ENCODE measurements around the gene TSPEAR. TPM values are rescaled to one million over a fixed set of nuclear protein-coding genes. Genes with fewer than 3 reads are reported as not detected.

TSPEAR gene
- polyA plus RNA-seq, 2 donors = 0.01 to 0.04 TPM

- Histone ChIP-seq H3K27ac (ENCODE audit: low read depth in 2 of 2, low read length in 1 of 2) (no peak within 1 kb of the TSS), H3K4me1 (ENCODE audit: control insufficient read depth in 2 of 2, insufficient read depth in 2 of 2, low read length in 1 of 2) (no peaks in the 10 kb centered on the region), H3K4me3 (ENCODE audit: low read depth in 1 of 2, low read length in 2 of 2) (no peak within 1 kb of the TSS), H3K36me3 (ENCODE audit: control insufficient read depth in 2 of 2, insufficient read depth in 2 of 2, low read length in 1 of 2) (no peaks in the 10 kb centered on the region), H3K9me3 (ENCODE audit: control insufficient read depth in 2 of 2, insufficient read depth in 1 of 2, low read depth in 1 of 2, low read length in 1 of 2) (no peaks in the 10 kb centered on the region), H3K27me3 (ENCODE audit: control insufficient read depth in 1 of 2, insufficient read depth in 2 of 2, low read length in 2 of 2) (no peaks in the 10 kb centered on the region)
- WGBS, 2 donors = 68 to 80% methylated on average over 21 of the region's 21 CpGs
Measured at GRCh38 chr21:44539991-44540666, 171.2 kb downstream of the TSPEAR start, which contains the start of gene KRTAP10-1. TSS of gene KRTAP10-1 (minus strand) at chr21:44540195. CDS start at chr21:44540150, 45 bp downstream.

GRCh38 chr21:44539046-44539445, 172.3 kb downstream of the TSPEAR start:
- no peaks in the 10 kb centered on the region for H3K27me3 ChIP-seq (ENCODE audit: control insufficient read depth in 1 of 2, insufficient read depth in 2 of 2, low read length in 2 of 2)
- H3K9me3 ChIP-seq (ENCODE audit: control insufficient read depth in 2 of 2, insufficient read depth in 1 of 2, low read depth in 1 of 2, low read length in 1 of 2) = no peaks in the 10 kb centered on the region
- H3K4me3 ChIP-seq (ENCODE audit: low read depth in 1 of 2, low read length in 2 of 2) = no peak overlapping the region
- H3K36me3 ChIP-seq (ENCODE audit: control insufficient read depth in 2 of 2, insufficient read depth in 2 of 2, low read length in 1 of 2) = no peaks in the 10 kb centered on the region
- 75 to 84% methylated on average over 14 of the region's 14 CpGs for WGBS, 2 donors
- no peak overlapping the region for H3K27ac ChIP-seq (ENCODE audit: low read depth in 2 of 2, low read length in 1 of 2)
- no peaks in the 10 kb centered on the region for H3K4me1 ChIP-seq (ENCODE audit: control insufficient read depth in 2 of 2, insufficient read depth in 2 of 2, low read length in 1 of 2)

DNA sequence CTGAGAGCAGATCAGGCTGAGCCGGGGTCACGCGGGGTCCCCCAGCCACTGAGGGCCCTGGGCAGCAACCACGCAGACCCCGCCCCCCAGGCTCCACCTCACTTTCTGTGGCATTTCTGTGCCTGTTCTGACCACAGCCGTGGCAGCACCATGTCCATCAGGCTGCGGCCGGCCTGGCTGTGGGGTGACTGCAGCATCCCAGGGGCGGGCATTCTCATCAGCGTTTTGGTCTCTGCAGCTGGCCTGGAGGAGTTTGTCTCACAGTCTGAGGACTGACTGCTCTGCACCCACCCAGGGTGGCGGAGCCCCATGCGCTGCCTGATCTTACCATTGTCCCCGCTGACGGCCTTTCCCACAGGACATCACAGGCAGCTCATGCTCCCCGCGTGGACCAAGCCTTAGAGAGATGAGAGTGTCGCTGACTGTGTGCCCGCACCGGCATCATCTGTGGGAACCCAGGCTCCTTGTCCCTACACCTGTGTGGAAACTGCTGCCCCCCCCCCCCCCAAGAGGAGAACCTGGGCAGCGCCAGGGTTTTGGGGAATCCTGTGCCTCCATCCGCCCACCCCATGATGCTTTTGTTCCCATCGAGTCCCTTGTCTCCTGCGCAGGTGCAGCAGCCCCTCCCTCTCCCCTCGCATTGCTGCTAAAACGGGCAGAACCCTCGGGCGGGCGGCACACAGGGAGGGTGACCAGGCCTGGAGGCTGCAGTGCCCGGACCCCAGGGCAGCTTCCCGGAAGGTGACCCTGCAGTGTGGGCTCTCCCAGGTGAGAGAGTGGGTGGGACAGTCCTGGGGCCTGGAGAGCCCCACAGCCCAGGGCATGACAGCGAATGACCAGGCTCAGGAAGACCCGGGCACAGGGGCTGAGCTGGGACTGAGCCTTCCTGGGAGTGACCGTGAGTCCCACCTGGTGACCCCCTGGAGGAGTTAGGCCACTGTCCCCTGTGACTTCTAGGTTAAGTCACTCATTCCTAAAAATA, 173.2 kb downstream of the TSPEAR start:
- WGBS, 2 donors = 91 to 92% methylated on average over 33 of the region's 33 CpGs
- H3K4me1 ChIP-seq (ENCODE audit: control insufficient read depth in 2 of 2, insufficient read depth in 2 of 2, low read length in 1 of 2) = no peaks in the 10 kb centered on the region
- H3K9me3 ChIP-seq (ENCODE audit: control insufficient read depth in 2 of 2, insufficient read depth in 1 of 2, low read depth in 1 of 2, low read length in 1 of 2) = no peaks in the 10 kb centered on the region

GRCh38 chr21:44535963-44536362, 175.4 kb downstream of the TSPEAR start:
- no peaks in the 10 kb centered on the region for H3K9me3 ChIP-seq (ENCODE audit: control insufficient read depth in 2 of 2, insufficient read depth in 1 of 2, low read depth in 1 of 2, low read length in 1 of 2)
- no peak overlapping the region for H3K27ac ChIP-seq (ENCODE audit: low read depth in 2 of 2, low read length in 1 of 2)
- H3K4me3 ChIP-seq (ENCODE audit: low read depth in 1 of 2, low read length in 2 of 2) = no peak overlapping the region
- H3K4me1 ChIP-seq (ENCODE audit: control insufficient read depth in 2 of 2, insufficient read depth in 2 of 2, low read length in 1 of 2) = no peaks in the 10 kb centered on the region
- no peaks in the 10 kb centered on the region for H3K27me3 ChIP-seq (ENCODE audit: control insufficient read depth in 1 of 2, insufficient read depth in 2 of 2, low read length in 2 of 2)
- no peaks in the 10 kb centered on the region for H3K36me3 ChIP-seq (ENCODE audit: control insufficient read depth in 2 of 2, insufficient read depth in 2 of 2, low read length in 1 of 2)
- 63 to 69% methylated on average over 7 of the region's 7 CpGs for WGBS, 2 donors

More for the DNA sequence above, 173.2 kb downstream of the TSPEAR start:
- Histone ChIP-seq H3K27ac (ENCODE audit: low read depth in 2 of 2, low read length in 1 of 2) (no peak overlapping the region), H3K36me3 (ENCODE audit: control insufficient read depth in 2 of 2, insufficient read depth in 2 of 2, low read length in 1 of 2) (no peaks in the 10 kb centered on the region), H3K4me3 (ENCODE audit: low read depth in 1 of 2, low read length in 2 of 2) (no peak overlapping the region), H3K27me3 (ENCODE audit: control insufficient read depth in 1 of 2, insufficient read depth in 2 of 2, low read length in 2 of 2) (no peaks in the 10 kb centered on the region)

DNA sequence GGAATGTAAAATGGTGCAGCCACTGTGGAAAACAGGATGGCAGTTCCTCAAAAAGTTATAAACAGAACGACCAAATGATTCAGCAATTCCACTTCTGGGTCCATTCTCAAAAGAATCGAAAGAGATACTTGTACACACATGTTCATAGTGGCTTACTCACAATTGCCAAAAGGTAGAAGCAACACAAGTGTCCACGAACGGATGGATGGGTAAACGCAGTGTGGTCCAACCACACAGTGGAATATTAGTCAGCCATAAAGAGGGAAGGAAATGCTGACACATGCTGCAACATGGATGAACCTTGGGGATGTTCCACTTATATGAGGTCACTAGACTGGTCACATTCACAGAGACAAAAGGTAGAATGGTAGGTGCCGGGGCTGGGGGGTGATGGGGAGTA, 176.7 kb downstream of the TSPEAR start:
- WGBS, 2 donors = 69 to 71% methylated on average over 6 of the region's 6 CpGs
- Histone ChIP-seq H3K9me3 (ENCODE audit: control insufficient read depth in 2 of 2, insufficient read depth in 1 of 2, low read depth in 1 of 2, low read length in 1 of 2) (no peaks in the 10 kb centered on the region), H3K4me1 (ENCODE audit: control insufficient read depth in 2 of 2, insufficient read depth in 2 of 2, low read length in 1 of 2) (no peaks in the 10 kb centered on the region), H3K27me3 (ENCODE audit: control insufficient read depth in 1 of 2, insufficient read depth in 2 of 2, low read length in 2 of 2) (no peaks in the 10 kb centered on the region), H3K27ac (ENCODE audit: low read depth in 2 of 2, low read length in 1 of 2) (no peak overlapping the region), H3K36me3 (ENCODE audit: control insufficient read depth in 2 of 2, insufficient read depth in 2 of 2, low read length in 1 of 2) (no peaks in the 10 kb centered on the region), H3K4me3 (ENCODE audit: low read depth in 1 of 2, low read length in 2 of 2) (no peak overlapping the region)

GRCh38 chr21:44533891-44534627, 177.3 kb downstream of the TSPEAR start:
- H3K36me3 ChIP-seq (ENCODE audit: control insufficient read depth in 2 of 2, insufficient read depth in 2 of 2, low read length in 1 of 2) = no peaks in the 10 kb centered on the region
- H3K4me3 ChIP-seq (ENCODE audit: low read depth in 1 of 2, low read length in 2 of 2) = no peak overlapping the region
- H3K9me3 ChIP-seq (ENCODE audit: control insufficient read depth in 2 of 2, insufficient read depth in 1 of 2, low read depth in 1 of 2, low read length in 1 of 2) = no peaks in the 10 kb centered on the region
- WGBS, 2 donors = 84 to 88% methylated on average over 17 to 21 of the region's 21 CpGs
- H3K27me3 ChIP-seq (ENCODE audit: control insufficient read depth in 1 of 2, insufficient read depth in 2 of 2, low read length in 2 of 2) = no peaks in the 10 kb centered on the region
- no peak overlapping the region for H3K27ac ChIP-seq (ENCODE audit: low read depth in 2 of 2, low read length in 1 of 2)
- no peaks in the 10 kb centered on the region for H3K4me1 ChIP-seq (ENCODE audit: control insufficient read depth in 2 of 2, insufficient read depth in 2 of 2, low read length in 1 of 2)

GRCh38 chr21:44533121-44533890, 178.1 kb downstream of the TSPEAR start:
- Histone ChIP-seq H3K4me3 (ENCODE audit: low read depth in 1 of 2, low read length in 2 of 2) (no peak overlapping the region), H3K36me3 (ENCODE audit: control insufficient read depth in 2 of 2, insufficient read depth in 2 of 2, low read length in 1 of 2) (no peaks in the 10 kb centered on the region), H3K27ac (ENCODE audit: low read depth in 2 of 2, low read length in 1 of 2) (no peak overlapping the region), H3K27me3 (ENCODE audit: control insufficient read depth in 1 of 2, insufficient read depth in 2 of 2, low read length in 2 of 2) (no peaks in the 10 kb centered on the region), H3K4me1 (ENCODE audit: control insufficient read depth in 2 of 2, insufficient read depth in 2 of 2, low read length in 1 of 2) (no peaks in the 10 kb centered on the region), H3K9me3 (ENCODE audit: control insufficient read depth in 2 of 2, insufficient read depth in 1 of 2, low read depth in 1 of 2, low read length in 1 of 2) (no peaks in the 10 kb centered on the region)
- 90 to 93% methylated on average over 37 of the region's 37 CpGs for WGBS, 2 donors

DNA sequence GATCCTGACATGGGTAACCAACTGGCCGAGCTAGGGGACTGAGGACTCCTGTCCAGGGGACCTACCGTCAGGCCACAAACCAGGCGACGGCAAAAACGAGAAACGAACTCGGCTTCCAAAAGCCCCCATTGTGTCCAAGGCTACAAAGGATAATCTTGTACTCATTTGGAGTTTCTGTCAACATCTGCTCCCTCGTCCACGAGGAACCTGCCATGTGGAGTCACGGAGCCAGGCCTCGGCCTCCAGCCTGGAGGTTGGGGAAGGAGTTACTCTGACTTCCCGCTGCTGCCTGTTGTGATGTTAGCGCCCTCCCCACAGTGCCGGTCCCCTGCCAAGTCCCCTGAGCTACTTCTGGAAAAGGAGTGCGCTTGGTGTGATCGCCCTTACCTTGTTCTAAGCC, 178.7 kb downstream of the TSPEAR start:
- no peaks in the 10 kb centered on the region for H3K9me3 ChIP-seq (ENCODE audit: control insufficient read depth in 2 of 2, insufficient read depth in 1 of 2, low read depth in 1 of 2, low read length in 1 of 2)
- H3K36me3 ChIP-seq (ENCODE audit: control insufficient read depth in 2 of 2, insufficient read depth in 2 of 2, low read length in 1 of 2) = no peaks in the 10 kb centered on the region
- H3K4me3 ChIP-seq (ENCODE audit: low read depth in 1 of 2, low read length in 2 of 2) = no peak overlapping the region
- no peaks in the 10 kb centered on the region for H3K4me1 ChIP-seq (ENCODE audit: control insufficient read depth in 2 of 2, insufficient read depth in 2 of 2, low read length in 1 of 2)
- H3K27ac ChIP-seq (ENCODE audit: low read depth in 2 of 2, low read length in 1 of 2) = no peak overlapping the region
- 89 to 93% methylated on average over 16 of the region's 16 CpGs for WGBS, 2 donors
- H3K27me3 ChIP-seq (ENCODE audit: control insufficient read depth in 1 of 2, insufficient read depth in 2 of 2, low read length in 2 of 2) = no peaks in the 10 kb centered on the region
